Naive thymus-derived CD4-positive, alpha-beta T cell (primary cell): Measurements from ENCODE around the gene HLA-DRA. TPM values are rescaled to one million over a fixed set of nuclear protein-coding genes. Genes with fewer than 3 reads are reported as not detected.

Experiments
- ATAC-seq: fragments of 150-1000 bp; cut with Tn5 transposase; 2 replicates; pipeline ENCODE4 v1.10.0; 2021; ENCODE audit warnings: mild to moderate bottlenecking, moderate library complexity
- CTCF ChIA-PET: fragments of 350-600 bp; sonication (Branson Sonifier 250); formaldehyde crosslinking; loops from one replicate; lab custom pipeline; 2021; ENCODE audit warnings: antibody characterized with exemption; lab: Charles Lee
- POLR2A ChIA-PET: fragments of 350-600 bp; sonication (Branson Sonifier 250); formaldehyde crosslinking; loops from one replicate; lab custom pipeline; 2021; ENCODE audit warnings: antibody characterized with exemption, inconsistent platforms; lab: Charles Lee
- DNase-seq, 9 donors: peaks; one replicate each; pipeline versions ENCODE4 v3.0.0 to v3.0.0-alpha.2; 2020 to 2022; ENCODE audit warnings: mixed read lengths in 1 of 9
- H3K27ac ChIP-seq: one replicate; pipeline ENCODE4 v1.7.0; 2013; ENCODE audit warnings: mild to moderate bottlenecking, low read depth, low read length, moderate library complexity
- H3K27me3 ChIP-seq, 2 donors: one replicate each; pipeline ENCODE4 v1.7.0; 2013; ENCODE audit warnings: low read length in 2 of 2, mild to moderate bottlenecking in 2 of 2, moderate library complexity in 2 of 2; ENCODE audit not compliant: control insufficient read depth in 2 of 2, insufficient read depth in 2 of 2
- H3K36me3 ChIP-seq, 3 experiments: 1 replicate in 2 of 3; 2 replicates in 1 of 3; pipeline ENCODE4 v1.7.0; 2013; ENCODE audit warnings: low read length in 3 of 3, mild to moderate bottlenecking in 3 of 3, moderate library complexity in 1 of 3; ENCODE audit not compliant: insufficient read depth in 3 of 3, control insufficient read depth in 2 of 3
- H3K4me1 ChIP-seq, 2 donors: one replicate each; pipeline ENCODE4 v1.7.0; 2013; ENCODE audit warnings: low read length in 2 of 2, mild to moderate bottlenecking in 2 of 2, moderate library complexity in 1 of 2; ENCODE audit not compliant: control insufficient read depth in 2 of 2, insufficient read depth in 2 of 2
- H3K4me3 ChIP-seq: 2 replicates; pipeline ENCODE4 v1.7.0; 2013; ENCODE audit warnings: mild to moderate bottlenecking, low read length
- H3K9me3 ChIP-seq, 3 experiments: 1 replicate in 2 of 3; 2 replicates in 1 of 3; pipeline ENCODE4 v1.7.0; 2013; ENCODE audit warnings: low read length in 3 of 3; ENCODE audit not compliant: control insufficient read depth in 2 of 3
- H3K27ac Mint-ChIP-seq, 9 donors: one replicate each; pipeline ENCODE4 v1.8.0; 2020 to 2022; ENCODE audit warnings: mixed read lengths in 9 of 9, mild to moderate bottlenecking in 8 of 9, moderate library complexity in 5 of 9, inconsistent platforms in 2 of 9
- H3K27me3 Mint-ChIP-seq, 5 donors: one replicate each; pipeline ENCODE4 v1.8.0; 2021 to 2022; ENCODE audit warnings: mixed read lengths in 5 of 5, mild to moderate bottlenecking in 1 of 5
- H3K36me3 Mint-ChIP-seq, 5 donors: one replicate each; pipeline ENCODE4 v1.8.0; 2020 to 2022; ENCODE audit warnings: mixed read lengths in 5 of 5, mild to moderate bottlenecking in 3 of 5, inconsistent platforms in 1 of 5
- H3K4me1 Mint-ChIP-seq, 7 donors: one replicate each; pipeline ENCODE4 v1.8.0; 2020 to 2022; ENCODE audit warnings: mixed read lengths in 7 of 7, mild to moderate bottlenecking in 3 of 7, inconsistent platforms in 1 of 7
- H3K4me3 Mint-ChIP-seq, 10 donors: one replicate each; pipeline ENCODE4 v1.8.0; 2020 to 2022; ENCODE audit warnings: mild to moderate bottlenecking in 10 of 10, mixed read lengths in 10 of 10, moderate library complexity in 6 of 10, inconsistent platforms in 2 of 10
- H3K9me3 Mint-ChIP-seq, 11 donors: one replicate each; pipeline ENCODE4 v1.8.0; 2020 to 2022; ENCODE audit warnings: mixed read lengths in 11 of 11, mild to moderate bottlenecking in 4 of 11, inconsistent platforms in 1 of 11, moderate library complexity in 1 of 11
- intact Hi-C, 2 donors: fragments of 100-400 bp; cut with micrococcal nuclease; formaldehyde crosslinking; loops; one replicate each; pipeline ENCODE4 v1.15.1; 2023
- polyA plus RNA-seq, 2 donors: library from polyadenylated mRNA; unstranded; fragments of 300-500 nt; fragmentation: Illumina TruSeq; gene quantifications; one replicate each; pipeline ENCODE4 v1.2.3, GENCODE V29; 2021
- total RNA-seq, 6 experiments: library from RNA in 5 of 6; stranded (reverse) in 5 of 6; gene quantifications; 1 replicate in 5 of 6; 2 replicates in 1 of 6; pipeline ENCODE4 v1.2.3 and lab custom pipeline; 2021 to 2026

The HLA-DRA gene
- total and polyA plus RNA-seq, 7 experiments from 2014 or later = 7.8 to 679 (median 36.0) TPM

- peaks cover 3 to 14% (median 8%) of the 10 kb centered on the region in 7 donors for H3K4me1 Mint-ChIP-seq
- peaks cover 0 to 3% of the 10 kb centered on the region in 2 donors for H3K27me3 ChIP-seq
- H3K4me3 Mint-ChIP-seq = no peak overlapping the region
- H3K36me3 Mint-ChIP-seq = no peaks in the 10 kb centered on the region
- intact Hi-C loops = loop anchor here (1.0 to 5.0 kb wide), 9 partner anchors 168 to 455 kb away; no protein-coding TSS in a partner anchor
- no peaks in the 10 kb centered on the region for H3K36me3 ChIP-seq
- peak; percentile 96 for ATAC-seq
- no peaks in the 10 kb centered on the region for H3K9me3 ChIP-seq
- H3K4me1 ChIP-seq = no peaks in the 10 kb centered on the region
- H3K4me3 ChIP-seq = no peak overlapping the region
- DNase-seq = peak; percentile 54 to 85 (median 79)
- peaks cover 30 to 62% (median 45%) of the 10 kb centered on the region in 5 donors for H3K27me3 Mint-ChIP-seq
- H3K9me3 Mint-ChIP-seq = peaks cover 0 to 2% (median 0%) of the 10 kb centered on the region in 11 donors
- no peak overlapping the region for H3K27ac Mint-ChIP-seq
- ChIA-PET CTCF (interaction anchor here (0.6 to 5.5 kb wide), 27 partner anchors 8 to 455 kb away, joined by 3 to 54 read pairs (median 4); partner anchors contain the start of gene TAP2), POLR2A (interaction anchor here (0.6 to 1.2 kb wide), 3 partner anchors 59 to 438 kb away, joined by 3 read pairs; no protein-coding TSS in a partner anchor)
- H3K27ac ChIP-seq = no peak overlapping the region
These were observed 26.1 kb upstream of the HLA-DRA start for GRCh38 chr6:32413427-32414047.

- Mint-ChIP-seq H3K27me3 (peaks cover 37 to 71% (median 50%) of the 10 kb centered on the region in 5 donors), H3K4me3 (peak overlapping the region in 3 of 10 donors; percentile 14 to 39 (median 29)), H3K9me3 (peaks cover 0 to 2% (median 0%) of the 10 kb centered on the region in 11 donors), H3K27ac (no peak overlapping the region), H3K36me3 (no peaks in the 10 kb centered on the region), H3K4me1 (peaks cover 3 to 14% (median 5%) of the 10 kb centered on the region in 7 donors)
- intact Hi-C loops = loop anchor here (1.0 to 2.0 kb wide), 4 partner anchors 207 to 382 kb away; no protein-coding TSS in a partner anchor
- Histone ChIP-seq H3K4me1 (no peaks in the 10 kb centered on the region), H3K27me3 (peaks cover 3% of the 10 kb centered on the region in 2 donors), H3K27ac (no peak overlapping the region), H3K4me3 (no peak overlapping the region), H3K9me3 (no peaks in the 10 kb centered on the region), H3K36me3 (no peaks in the 10 kb centered on the region)
- ChIA-PET CTCF (interaction anchor here (0.6 to 5.5 kb wide), 8 partner anchors 60 to 462 kb away, joined by 3 to 54 read pairs (median 4); no protein-coding TSS in a partner anchor), POLR2A (interaction anchor here (0.8 to 0.9 kb wide), 2 partner anchors 378 to 425 kb away, joined by 3 read pairs; no protein-coding TSS in a partner anchor)
- DNase-seq (peak; percentile 43 to 73 (median 61)), ATAC-seq (peak; percentile 84)
These were observed 24.1 kb upstream of the HLA-DRA start for GRCh38 chr6:32415521-32416019.

- Mint-ChIP-seq H3K4me1 (peaks cover 3 to 14% (median 5%) of the 10 kb centered on the region in 7 donors), H3K36me3 (no peaks in the 10 kb centered on the region), H3K27ac (no peak overlapping the region), H3K4me3 (no peak overlapping the region), H3K9me3 (peaks cover 0 to 2% (median 0%) of the 10 kb centered on the region in 11 donors), H3K27me3 (peaks cover 37 to 73% (median 50%) of the 10 kb centered on the region in 5 donors)
- H3K4me3 ChIP-seq = no peak overlapping the region
- CTCF ChIA-PET = interaction anchor here (0.6 to 5.5 kb wide), 6 partner anchors 43 to 462 kb away, joined by 3 to 54 read pairs (median 4); no protein-coding TSS in a partner anchor
- H3K4me1 ChIP-seq = no peaks in the 10 kb centered on the region
- POLR2A ChIA-PET = no interaction called here
- DNase-seq (no peak), ATAC-seq (no peak)
- H3K27ac ChIP-seq = no peak overlapping the region
- H3K36me3 ChIP-seq = no peaks in the 10 kb centered on the region
- H3K27me3 ChIP-seq = peaks cover 3% of the 10 kb centered on the region in 2 donors
- no peaks in the 10 kb centered on the region for H3K9me3 ChIP-seq
- intact Hi-C loops = no loop called here
These were observed 23.7 kb upstream of the HLA-DRA start for GRCh38 chr6:32416036-32416435.

- H3K36me3 Mint-ChIP-seq = no peaks in the 10 kb centered on the region
- intact Hi-C loops = no loop called here
- H3K4me1 Mint-ChIP-seq = no peaks in the 10 kb centered on the region
- peaks cover 0 to 58% (median 18%) of the 10 kb centered on the region in 5 donors for H3K27me3 Mint-ChIP-seq
- no peak overlapping the region for H3K27ac Mint-ChIP-seq
- Histone ChIP-seq H3K36me3 (no peaks in the 10 kb centered on the region), H3K4me3 (no peak overlapping the region), H3K27me3 (peaks cover 3 to 4% of the 10 kb centered on the region in 2 donors), H3K9me3 (no peaks in the 10 kb centered on the region), H3K27ac (no peak overlapping the region), H3K4me1 (no peaks in the 10 kb centered on the region)
- POLR2A ChIA-PET = no interaction called here
- ATAC-seq (no peak), DNase-seq (no peak)
- CTCF ChIA-PET = interaction anchor here (0.6 to 2.4 kb wide), 4 partner anchors 11 to 278 kb away, joined by 3 to 10 read pairs (median 4); no protein-coding TSS in a partner anchor
- H3K9me3 Mint-ChIP-seq = no peaks in the 10 kb centered on the region
- H3K4me3 Mint-ChIP-seq = no peak overlapping the region
These were observed 14.9 kb upstream of the HLA-DRA start for GRCh38 chr6:32424589-32425300.

- Histone ChIP-seq H3K36me3 (no peaks in the 10 kb centered on the region), H3K4me1 (no peaks in the 10 kb centered on the region), H3K4me3 (no peak overlapping the region), H3K9me3 (no peaks in the 10 kb centered on the region), H3K27ac (no peak overlapping the region), H3K27me3 (peaks cover 0 to 4% of the 10 kb centered on the region in 2 donors)
- ATAC-seq (no peak), DNase-seq (no peak)
- no peaks in the 10 kb centered on the region for H3K36me3 Mint-ChIP-seq
- no peaks in the 10 kb centered on the region for H3K9me3 Mint-ChIP-seq
- H3K4me1 Mint-ChIP-seq = no peaks in the 10 kb centered on the region
- CTCF ChIA-PET = interaction anchor here (1.2 kb wide), 1 partner anchor 12 kb away, joined by 5 read pairs; no protein-coding TSS in a partner anchor
- no peak overlapping the region for H3K27ac Mint-ChIP-seq
- intact Hi-C loops = no loop called here
- POLR2A ChIA-PET = no interaction called here
- H3K4me3 Mint-ChIP-seq = no peak overlapping the region
- H3K27me3 Mint-ChIP-seq = peaks cover 0 to 50% (median 16%) of the 10 kb centered on the region in 5 donors
These were observed 13.3 kb upstream of the HLA-DRA start for GRCh38 chr6:32426338-32426737.

- no peaks in the 10 kb centered on the region for H3K9me3 ChIP-seq
- Mint-ChIP-seq H3K9me3 (no peaks in the 10 kb centered on the region), H3K4me1 (no peaks in the 10 kb centered on the region), H3K36me3 (no peaks in the 10 kb centered on the region), H3K4me3 (no peak overlapping the region), H3K27ac (no peak overlapping the region), H3K27me3 (peaks cover 0 to 42% (median 15%) of the 10 kb centered on the region in 5 donors)
- POLR2A ChIA-PET = no interaction called here
- no peak overlapping the region for H3K4me3 ChIP-seq
- H3K27me3 ChIP-seq = peaks cover 0 to 4% of the 10 kb centered on the region in 2 donors
- DNase-seq (no peak), ATAC-seq (no peak)
- H3K36me3 ChIP-seq = no peaks in the 10 kb centered on the region
- CTCF ChIA-PET = interaction anchor here (1.2 kb wide), 1 partner anchor 13 kb away, joined by 5 read pairs; no protein-coding TSS in a partner anchor
- H3K4me1 ChIP-seq = no peaks in the 10 kb centered on the region
- H3K27ac ChIP-seq = no peak overlapping the region
- intact Hi-C loops = no loop called here
These were observed 12.5 kb upstream of the HLA-DRA start for GRCh38 chr6:32427218-32427617.
